C4-2B (cell line): ENCODE results near the gene CERCAM.
"Not testable (repeated sequence)": the region's sequence is repeated elsewhere in the genome, so short reads cannot be mapped to it uniquely, and the experiment has no call there.

ENCODE experiments used
- H3K27ac ChIP-seq: fragments of 450-650 bp; 2 replicates; pipeline ENCODE4 v1.5.1; 2017
- ZFX ChIP-seq: fragments of 450-650 bp; IDR thresholded peaks from 2 replicates; pipeline ENCODE4 v1.6.1; 2017
- TF ChIP-seq, protein P1 (sequence below): fragments of 450-650 bp; conservative IDR thresholded peaks from 2 replicates; pipeline ENCODE4 v1.5.1; 2017; ENCODE audit warnings: mild to moderate bottlenecking

CERCAM gene

DNA sequence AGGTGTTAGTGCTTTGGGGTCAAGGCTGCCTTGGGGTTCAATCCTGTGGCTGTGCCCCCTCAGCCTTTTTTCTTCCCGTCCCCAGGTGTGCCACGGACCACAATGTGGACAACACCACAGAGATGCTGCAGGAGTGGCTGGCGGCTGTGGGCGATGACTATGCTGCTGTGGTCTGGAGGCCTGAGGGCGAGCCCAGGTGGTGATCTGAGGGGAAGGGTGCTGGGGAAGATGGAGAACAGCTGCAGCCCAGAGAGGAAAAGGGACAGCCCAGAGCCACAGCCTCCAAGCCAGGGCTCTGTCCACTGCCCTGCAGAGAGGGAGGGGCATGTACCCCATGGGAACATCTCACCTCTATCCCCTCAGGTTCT lies 2.1 kb downstream of the CERCAM start:
- no peak overlapping the region for H3K27ac ChIP-seq
- TF ChIP-seq, protein P1, sequence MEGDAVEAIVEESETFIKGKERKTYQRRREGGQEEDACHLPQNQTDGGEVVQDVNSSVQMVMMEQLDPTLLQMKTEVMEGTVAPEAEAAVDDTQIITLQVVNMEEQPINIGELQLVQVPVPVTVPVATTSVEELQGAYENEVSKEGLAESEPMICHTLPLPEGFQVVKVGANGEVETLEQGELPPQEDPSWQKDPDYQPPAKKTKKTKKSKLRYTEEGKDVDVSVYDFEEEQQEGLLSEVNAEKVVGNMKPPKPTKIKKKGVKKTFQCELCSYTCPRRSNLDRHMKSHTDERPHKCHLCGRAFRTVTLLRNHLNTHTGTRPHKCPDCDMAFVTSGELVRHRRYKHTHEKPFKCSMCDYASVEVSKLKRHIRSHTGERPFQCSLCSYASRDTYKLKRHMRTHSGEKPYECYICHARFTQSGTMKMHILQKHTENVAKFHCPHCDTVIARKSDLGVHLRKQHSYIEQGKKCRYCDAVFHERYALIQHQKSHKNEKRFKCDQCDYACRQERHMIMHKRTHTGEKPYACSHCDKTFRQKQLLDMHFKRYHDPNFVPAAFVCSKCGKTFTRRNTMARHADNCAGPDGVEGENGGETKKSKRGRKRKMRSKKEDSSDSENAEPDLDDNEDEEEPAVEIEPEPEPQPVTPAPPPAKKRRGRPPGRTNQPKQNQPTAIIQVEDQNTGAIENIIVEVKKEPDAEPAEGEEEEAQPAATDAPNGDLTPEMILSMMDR, result no peak
- TF ChIP-seq ZFX, result no peak

DNA sequence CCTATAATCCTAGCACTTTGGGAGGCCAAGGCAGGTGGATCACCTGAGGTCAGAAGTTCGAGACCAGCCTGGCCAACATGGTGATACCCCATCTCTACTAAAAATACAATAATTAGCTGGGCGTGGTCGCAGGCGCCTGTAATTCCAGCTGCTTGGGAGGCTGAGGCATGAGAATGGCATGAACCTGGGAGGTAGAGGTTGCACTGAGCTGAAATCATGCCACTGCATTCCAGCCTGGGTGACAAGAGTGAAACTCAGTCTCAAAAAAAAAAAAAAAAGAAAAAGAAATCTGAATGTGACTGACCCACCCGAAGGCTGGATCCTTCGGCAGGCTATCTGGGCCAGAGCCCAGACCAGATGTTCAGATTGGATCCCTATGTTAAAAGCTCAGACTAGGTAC lies 2.7 kb downstream of the CERCAM start:
- H3K27ac ChIP-seq, result not testable (repeated sequence)

DNA sequence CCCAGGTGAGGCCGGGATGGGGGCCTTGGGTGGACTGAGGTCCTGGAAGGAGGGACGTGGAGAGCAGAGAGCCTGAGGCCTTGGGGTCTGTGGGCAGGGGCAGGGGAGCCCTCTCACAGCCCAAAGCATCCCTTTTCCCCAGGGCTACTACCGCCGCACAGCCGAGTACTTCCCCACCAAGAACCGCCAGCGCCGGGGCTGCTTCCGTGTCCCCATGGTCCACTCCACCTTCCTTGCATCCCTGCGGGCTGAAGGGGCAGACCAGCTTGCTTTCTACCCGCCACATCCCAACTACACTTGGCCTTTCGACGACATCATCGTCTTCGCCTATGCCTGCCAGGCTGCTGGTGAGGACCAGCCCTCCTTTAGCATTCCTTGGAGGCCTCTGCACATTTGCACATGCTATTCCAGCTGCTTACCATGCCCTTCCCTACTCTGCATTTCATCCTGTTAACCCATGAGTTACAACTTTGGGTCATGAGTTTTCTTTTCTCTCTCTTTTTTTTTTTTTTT lies 3.7 kb downstream of the CERCAM start:
- H3K27ac ChIP-seq, result no peak overlapping the region
- TF ChIP-seq ZFX, result no peak
- TF ChIP-seq, protein P1, result no peak

DNA sequence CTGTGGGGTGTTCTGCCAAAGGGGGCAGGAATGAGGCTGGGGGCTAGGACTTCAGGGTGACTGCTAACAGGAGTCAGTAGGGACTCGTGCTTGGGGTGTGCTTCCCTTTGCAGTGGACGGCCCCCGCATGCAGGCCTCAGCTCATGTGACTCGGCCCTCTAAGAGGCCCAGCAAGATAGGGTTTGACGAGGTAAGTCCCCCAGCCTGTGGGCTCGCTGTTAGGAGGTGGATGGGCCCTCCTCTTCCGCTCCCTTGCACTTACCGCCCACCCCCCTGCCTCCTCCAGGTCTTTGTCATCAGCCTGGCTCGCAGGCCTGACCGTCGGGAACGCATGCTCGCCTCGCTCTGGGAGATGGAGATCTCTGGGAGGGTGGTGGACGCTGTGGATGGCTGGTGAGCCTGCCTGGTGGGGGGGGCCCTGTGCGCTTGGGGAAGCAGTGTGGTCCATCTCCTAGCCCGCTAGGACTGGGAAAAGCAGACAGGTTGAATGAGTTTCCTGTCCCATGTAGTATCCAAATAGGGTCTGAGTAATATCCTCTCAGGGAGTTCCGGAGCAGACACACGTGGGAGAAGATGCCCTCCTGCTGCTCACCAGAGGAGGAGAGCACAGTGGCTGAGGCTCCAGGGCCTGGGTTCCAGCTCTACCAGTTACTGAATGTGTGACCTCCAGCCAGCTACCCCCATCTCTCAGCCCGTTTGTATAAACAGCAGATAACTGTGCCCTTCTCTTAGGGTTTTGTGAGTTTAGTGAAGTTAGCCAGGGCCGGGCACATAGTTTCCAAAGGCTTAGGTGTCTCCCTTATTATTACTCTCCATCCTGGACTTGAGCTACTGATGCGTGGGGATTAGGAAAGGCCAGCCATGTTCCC lies 8.2 kb downstream of the CERCAM start:
- no peak overlapping the region for H3K27ac ChIP-seq
- no peak for TF ChIP-seq ZFX
- TF ChIP-seq, protein P1, result no peak

DNA sequence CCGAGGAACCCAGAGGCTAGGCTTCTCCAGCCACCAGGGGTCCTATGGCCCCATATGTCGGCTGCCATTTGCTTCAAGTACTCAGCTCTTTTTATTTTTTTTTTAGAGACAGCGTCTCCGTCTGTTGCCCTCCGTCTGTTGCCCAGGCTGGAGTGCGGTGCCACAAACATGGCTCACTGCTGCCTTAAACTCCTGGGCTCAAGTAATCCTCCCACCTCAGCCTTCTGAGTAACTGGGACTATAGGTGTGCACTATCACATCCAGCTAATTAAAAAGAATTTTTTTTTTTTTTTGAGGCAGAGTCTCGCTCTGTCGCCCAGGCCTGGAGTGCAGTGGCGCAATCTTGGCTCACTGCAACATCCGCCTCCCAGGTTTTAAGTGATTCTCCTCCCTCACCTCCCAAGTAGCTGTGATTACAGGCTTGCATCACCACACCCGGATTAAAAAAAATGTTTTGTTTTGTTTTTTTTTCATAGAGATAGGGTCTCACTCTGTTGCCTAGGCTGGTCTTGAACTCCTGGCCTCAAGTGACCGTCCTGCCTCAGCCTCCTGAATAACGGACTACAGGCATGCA lies 8.9 kb downstream of the CERCAM start:
- TF ChIP-seq ZFX, result no peak
- TF ChIP-seq, protein P1, result no peak
- H3K27ac ChIP-seq, result no peak overlapping the region

DNA sequence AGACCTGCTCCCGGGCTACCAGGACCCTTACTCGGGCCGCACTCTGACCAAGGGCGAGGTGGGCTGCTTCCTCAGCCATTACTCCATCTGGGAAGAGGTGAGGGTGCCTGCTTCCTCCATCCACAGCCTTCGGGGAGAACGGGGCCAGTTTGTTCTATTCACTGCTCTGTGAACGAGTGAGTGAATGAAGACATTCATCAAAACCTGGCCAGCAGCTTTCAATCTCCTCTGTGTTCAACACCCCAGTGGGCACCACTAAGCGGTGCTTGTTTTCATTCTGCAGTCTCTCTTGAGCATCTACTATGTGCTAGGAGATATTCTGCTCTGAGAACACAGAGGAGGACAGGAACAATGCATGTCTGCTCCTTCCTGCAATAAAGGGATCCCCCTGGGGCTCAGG lies 10.6 kb downstream of the CERCAM start:
- TF ChIP-seq, protein P1, result no peak
- no peak for TF ChIP-seq ZFX
- no peak overlapping the region for H3K27ac ChIP-seq

DNA sequence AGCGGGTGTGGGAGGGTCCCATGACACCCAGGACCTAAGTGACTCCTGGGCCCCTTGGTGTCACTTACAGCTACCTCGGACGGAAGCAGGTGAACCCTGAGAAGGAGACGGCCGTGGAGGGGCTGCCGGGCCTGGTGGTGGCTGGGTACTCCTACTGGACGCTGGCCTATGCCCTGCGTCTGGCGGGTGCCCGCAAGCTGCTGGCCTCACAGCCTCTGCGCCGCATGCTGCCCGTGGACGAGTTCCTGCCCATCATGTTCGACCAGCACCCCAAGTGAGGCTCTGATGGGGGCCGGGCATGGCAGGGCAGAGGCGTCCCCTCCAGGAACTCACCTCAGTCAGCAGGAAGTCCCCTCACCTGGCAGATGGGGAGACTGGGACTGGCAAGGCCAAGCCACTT lies 13.7 kb downstream of the CERCAM start:
- TF ChIP-seq, protein P1, result no peak
- no peak for TF ChIP-seq ZFX
- H3K27ac ChIP-seq, result no peak overlapping the region

DNA sequence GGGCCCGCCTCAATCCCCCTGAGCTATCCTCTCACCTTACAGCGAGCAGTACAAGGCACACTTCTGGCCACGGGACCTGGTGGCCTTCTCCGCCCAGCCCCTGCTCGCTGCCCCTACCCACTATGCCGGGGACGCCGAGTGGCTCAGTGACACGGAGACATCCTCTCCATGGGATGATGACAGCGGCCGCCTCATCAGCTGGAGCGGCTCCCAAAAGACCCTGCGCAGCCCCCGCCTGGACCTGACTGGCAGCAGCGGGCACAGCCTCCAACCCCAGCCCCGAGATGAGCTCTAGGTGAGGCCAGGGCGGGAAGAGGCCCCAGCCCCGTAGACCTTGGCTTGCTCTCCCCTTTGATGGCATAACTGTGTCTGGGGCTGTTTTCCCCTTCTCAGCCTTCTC lies 15.0 kb downstream of the CERCAM start:
- no peak for TF ChIP-seq ZFX
- TF ChIP-seq, protein P1, result no peak
- H3K27ac ChIP-seq, result no peak overlapping the region
